Stimulated activated CD4-positive, alpha-beta T cell treated with anti-CD3 and anti-CD28 coated beads, Interleukin-12 subunit alpha, Interleukin-12 subunit beta, amount 100 ng/mL, for 48 hours (primary cell): ENCODE measurements around the gene MAP3K7CL.

Experiments used
- DNase-seq, 3 donors: peaks; one replicate each; pipeline ENCODE4 v3.0.0-alpha.2; 2020; ENCODE audit warnings: low read depth in 2 of 3, low spot score in 1 of 3

The MAP3K7CL gene

GRCh38 chr21:29194847-29195246 lies 64.4 kb downstream of the MAP3K7CL start:
- no peak for DNase-seq

GRCh38 chr21:29195981-29196669 lies 65.7 kb downstream of the MAP3K7CL start:
- peak; percentile 58 to 77 (median 61) for DNase-seq

- no peak for DNase-seq
Observed at GRCh38 chr21:29196670-29197191, 66.3 kb downstream of the MAP3K7CL start.

- DNase-seq = no peak
Observed at GRCh38 chr21:29201186-29201585, 70.7 kb downstream of the MAP3K7CL start.

GRCh38 chr21:29205009-29205408 lies 74.6 kb downstream of the MAP3K7CL start:
- no peak for DNase-seq

GRCh38 chr21:29205988-29206387 lies 75.5 kb downstream of the MAP3K7CL start:
- no peak for DNase-seq

GRCh38 chr21:29206445-29206844 lies 76.0 kb downstream of the MAP3K7CL start:
- DNase-seq = no peak

GRCh38 chr21:29207201-29207600 lies 76.8 kb downstream of the MAP3K7CL start:
- DNase-seq = no peak

- no peak for DNase-seq
Observed at GRCh38 chr21:29208044-29208681, 77.7 kb downstream of the MAP3K7CL start.

- no peak for DNase-seq
Observed at GRCh38 chr21:29208682-29209059, 78.2 kb downstream of the MAP3K7CL start.

GRCh38 chr21:29209696-29210095 lies 79.3 kb downstream of the MAP3K7CL start:
- DNase-seq = no peak

- DNase-seq = no peak
Observed at GRCh38 chr21:29211205-29211604, 80.8 kb downstream of the MAP3K7CL start.

- no peak for DNase-seq
Observed at GRCh38 chr21:29212446-29212845, 82.0 kb downstream of the MAP3K7CL start.

- no peak for DNase-seq
Observed at GRCh38 chr21:29213513-29214385, 83.3 kb downstream of the MAP3K7CL start.

- DNase-seq = no peak
Observed at GRCh38 chr21:29215709-29216108, 85.3 kb downstream of the MAP3K7CL start.

GRCh38 chr21:29217818-29218291 lies 87.4 kb downstream of the MAP3K7CL start:
- DNase-seq = no peak

GRCh38 chr21:29218749-29219148 lies 88.3 kb downstream of the MAP3K7CL start:
- no peak for DNase-seq

GRCh38 chr21:29219165-29219770 lies 88.8 kb downstream of the MAP3K7CL start:
- DNase-seq = no peak

GRCh38 chr21:29221253-29221744 lies 90.9 kb downstream of the MAP3K7CL start:
- DNase-seq = no peak

- DNase-seq = no peak
Observed at GRCh38 chr21:29224006-29224405, 93.6 kb downstream of the MAP3K7CL start.
